Measurements from ENCODE around the gene SLC6A13. TPM values are rescaled to one million over a fixed set of nuclear protein-coding genes. Genes with fewer than 3 reads are reported as not detected.

SLC6A13 gene
- total and polyA plus RNA-seq, 2 of the 13 experiments (the other 11 are each of a cell fraction or from before 2014, with no cell fraction given): 0.05 to 0.15 TPM

GRCh38 chr12:212715-213526, 49.7 kb downstream of the SLC6A13 start (continued):
- TF ChIP-seq SP5 (CRISPR knock-in tag; IDR thresholded peaks at IDR 0.05; ENCODE audit: borderline replicate concordance, low read depth): no peak
- TF ChIP-seq MXI1 (IDR thresholded peaks at IDR 0.05; ENCODE audit: borderline replicate concordance, low read depth, low read length): no peak
- no peak for TF ChIP-seq SRSF9 (IDR thresholded peaks at IDR 0.05; ENCODE audit: borderline replicate concordance, insufficient read depth, low read depth, low read length, poor library complexity, severe bottlenecking)
- TF ChIP-seq MED8 (CRISPR knock-in tag; IDR thresholded peaks at IDR 0.05; ENCODE audit: insufficient replicate concordance): no peak
- no peak for TF ChIP-seq GLI4 (CRISPR knock-in tag; IDR thresholded peaks at IDR 0.05; ENCODE audit: borderline replicate concordance)
- no peak for TF ChIP-seq ZBTB20 (CRISPR knock-in tag; IDR thresholded peaks at IDR 0.05; ENCODE audit: borderline replicate concordance, low read depth)
- TF ChIP-seq TOPORS (CRISPR knock-in tag; IDR thresholded peaks at IDR 0.05): no peak
- TF ChIP-seq STAT5B (CRISPR knock-in tag; IDR thresholded peaks at IDR 0.05): no peak
- TF ChIP-seq ZNF782 (CRISPR knock-in tag; IDR thresholded peaks at IDR 0.05; ENCODE audit: borderline replicate concordance): no peak
- no peak for TF ChIP-seq CEBPZ (IDR thresholded peaks at IDR 0.05; ENCODE audit: low read length)
- TF ChIP-seq ZNF768 (CRISPR knock-in tag; IDR thresholded peaks at IDR 0.05): peak; percentile 50; the same call in 1 of the 2 replicates
- TF ChIP-seq GRHL1 (CRISPR knock-in tag; conservative IDR thresholded peaks at IDR 0.05): no peak
- no peak for TF ChIP-seq ZNF7 (CRISPR knock-in tag; IDR thresholded peaks at IDR 0.05)
- no peak for TF ChIP-seq MXD4 (CRISPR knock-in tag; IDR thresholded peaks at IDR 0.05)
- TF ChIP-seq ZNF124 (CRISPR knock-in tag; IDR thresholded peaks at IDR 0.05): no peak
- no peak for TF ChIP-seq ZBTB14 (CRISPR knock-in tag; IDR thresholded peaks at IDR 0.05)
- no peak for TF ChIP-seq REST (IDR thresholded peaks at IDR 0.05; ENCODE audit: borderline replicate concordance in 1 of 2, low read depth in 1 of 2, low read length in 2 of 2)
- TF ChIP-seq NCOR1 (IDR thresholded peaks at IDR 0.05; ENCODE audit: borderline replicate concordance, low read length): peak; percentile 60; the same call in 1 of the 2 replicates
- no peak for TF ChIP-seq ZNF737 (CRISPR knock-in tag; IDR thresholded peaks at IDR 0.05; ENCODE audit: borderline replicate concordance)
